ENCODE data around the gene STARD3. TPM values are rescaled to one million over a fixed set of nuclear protein-coding genes. Genes with fewer than 3 reads are reported as not detected.
A peak's percentile ranks its signal among the peaks of the same experiment; 100 is the strongest.

STARD3 gene
- polyA plus RNA-seq, 2 of the 4 experiments (the other 2 are of a cell fraction): 54.6 to 56.0 TPM

DNA sequence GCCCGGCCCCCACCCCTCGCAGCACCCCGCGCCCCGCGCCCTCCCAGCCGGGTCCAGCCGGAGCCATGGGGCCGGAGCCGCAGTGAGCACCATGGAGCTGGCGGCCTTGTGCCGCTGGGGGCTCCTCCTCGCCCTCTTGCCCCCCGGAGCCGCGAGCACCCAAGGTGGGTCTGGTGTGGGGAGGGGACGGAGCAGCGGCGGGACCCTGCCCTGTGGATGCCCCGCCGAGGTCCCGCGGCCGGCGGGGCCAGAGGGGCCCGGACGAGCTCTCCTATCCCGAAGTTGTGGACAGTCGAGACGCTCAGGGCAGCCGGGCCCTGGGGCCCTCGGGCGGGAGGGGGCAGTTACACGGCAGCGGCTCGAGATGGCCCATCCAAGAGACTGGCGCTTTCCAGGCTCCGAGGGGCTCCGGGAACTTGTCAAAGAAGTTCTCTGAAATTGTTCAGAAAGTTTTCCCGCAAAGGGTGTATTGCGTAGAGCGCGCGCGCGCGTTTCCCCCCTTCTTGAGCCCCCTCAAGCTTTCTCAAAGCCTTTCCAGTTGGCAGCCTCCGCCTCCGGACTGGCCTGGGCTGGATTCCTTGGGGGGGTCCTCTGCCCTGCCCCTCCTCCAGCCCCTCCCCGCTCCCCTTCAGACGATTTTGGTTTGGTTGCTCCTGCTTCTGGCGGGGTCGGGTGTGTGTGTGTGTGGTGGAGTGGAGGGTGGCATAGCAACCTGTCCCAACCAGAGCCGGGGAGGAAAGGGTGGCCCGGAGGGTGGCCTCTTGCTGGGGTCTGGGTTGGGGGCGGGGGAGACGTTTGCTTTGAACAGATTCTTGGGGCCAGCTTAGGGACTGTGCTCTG is 63.4 kb downstream of the STARD3 start:
- POLR2A ChIA-PET: interaction anchor here (0.8 to 2.7 kb wide), 11 partner anchors 8 to 48 kb away, joined by 3 to 60 read pairs (median 4); partner anchors contain the start of genes MIEN1 and PGAP3
- Histone ChIP-seq H3K4me1 (peaks cover 59% of the 10 kb centered on the region), H3K4me2 (peak overlapping the region; percentile 81), H3K9me3 (no peaks in the 10 kb centered on the region), H3K27ac (peak overlapping the region; percentile 79 to 97), H3K4me3 (peak overlapping the region; percentile 78)
- FAIRE-seq (no peak), ATAC-seq (peak; percentile 51 to 62), DNase-seq (ENCODE audit: low read depth in 1 of 2, low spot score in 1 of 2) (peak in 1 of 2 experiments; percentile 66)
- CTCF ChIA-PET: interaction anchor here (0.6 to 50.7 kb wide), 16 partner anchors 8 to 63 kb away, joined by 3 to 1391 read pairs (median 6); partner anchors contain the start of genes MIEN1, PGAP3, PNMT and PPP1R1B
- TF ChIP-seq PHF8 (IDR thresholded peaks at IDR 0.05; ENCODE audit: borderline replicate concordance, low read depth) (peak; percentile 39; the same call in 1 of the 2 replicates), HDAC2 (IDR thresholded peaks at IDR 0.05) (no peak), TFCP2L1 (CRISPR knock-in tag; IDR thresholded peaks at IDR 0.05) (no peak), MAFK (IDR thresholded peaks at IDR 0.05; ENCODE audit: partially characterized antibody) (no peak), CBX2 (IDR thresholded peaks at IDR 0.05; ENCODE audit: borderline replicate concordance, low read depth) (no peak), MYC (IDR thresholded peaks at IDR 0.05; ENCODE audit: borderline replicate concordance, low read length) (no peak), JUNB (IDR thresholded peaks at IDR 0.05) (no peak), HOXB13 (CRISPR knock-in tag; IDR thresholded peaks at IDR 0.05; ENCODE audit: low read depth) (no peak), SREBF2 (IDR thresholded peaks at IDR 0.05) (no peak), MAZ (IDR thresholded peaks at IDR 0.05; ENCODE audit: borderline replicate concordance, low read depth, low read length) (no peak), FOSB (CRISPR knock-in tag; IDR thresholded peaks at IDR 0.05) (0 out of 2 replicates have a peak, but pooled peaks have one; percentile 50), CBX8 (IDR thresholded peaks at IDR 0.05) (no peak), JUN (IDR thresholded peaks at IDR 0.05) (peak in 1 of 2 experiments; percentile 75; a peak in 2 of 5 replicates), ESRRA (IDR thresholded peaks at IDR 0.05; ENCODE audit: borderline replicate concordance, low read length) (no peak)
- TF ChIP-seq, protein P1, sequence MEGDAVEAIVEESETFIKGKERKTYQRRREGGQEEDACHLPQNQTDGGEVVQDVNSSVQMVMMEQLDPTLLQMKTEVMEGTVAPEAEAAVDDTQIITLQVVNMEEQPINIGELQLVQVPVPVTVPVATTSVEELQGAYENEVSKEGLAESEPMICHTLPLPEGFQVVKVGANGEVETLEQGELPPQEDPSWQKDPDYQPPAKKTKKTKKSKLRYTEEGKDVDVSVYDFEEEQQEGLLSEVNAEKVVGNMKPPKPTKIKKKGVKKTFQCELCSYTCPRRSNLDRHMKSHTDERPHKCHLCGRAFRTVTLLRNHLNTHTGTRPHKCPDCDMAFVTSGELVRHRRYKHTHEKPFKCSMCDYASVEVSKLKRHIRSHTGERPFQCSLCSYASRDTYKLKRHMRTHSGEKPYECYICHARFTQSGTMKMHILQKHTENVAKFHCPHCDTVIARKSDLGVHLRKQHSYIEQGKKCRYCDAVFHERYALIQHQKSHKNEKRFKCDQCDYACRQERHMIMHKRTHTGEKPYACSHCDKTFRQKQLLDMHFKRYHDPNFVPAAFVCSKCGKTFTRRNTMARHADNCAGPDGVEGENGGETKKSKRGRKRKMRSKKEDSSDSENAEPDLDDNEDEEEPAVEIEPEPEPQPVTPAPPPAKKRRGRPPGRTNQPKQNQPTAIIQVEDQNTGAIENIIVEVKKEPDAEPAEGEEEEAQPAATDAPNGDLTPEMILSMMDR (IDR thresholded peaks at IDR 0.05): no peak
- TF ChIP-seq, protein P2, sequence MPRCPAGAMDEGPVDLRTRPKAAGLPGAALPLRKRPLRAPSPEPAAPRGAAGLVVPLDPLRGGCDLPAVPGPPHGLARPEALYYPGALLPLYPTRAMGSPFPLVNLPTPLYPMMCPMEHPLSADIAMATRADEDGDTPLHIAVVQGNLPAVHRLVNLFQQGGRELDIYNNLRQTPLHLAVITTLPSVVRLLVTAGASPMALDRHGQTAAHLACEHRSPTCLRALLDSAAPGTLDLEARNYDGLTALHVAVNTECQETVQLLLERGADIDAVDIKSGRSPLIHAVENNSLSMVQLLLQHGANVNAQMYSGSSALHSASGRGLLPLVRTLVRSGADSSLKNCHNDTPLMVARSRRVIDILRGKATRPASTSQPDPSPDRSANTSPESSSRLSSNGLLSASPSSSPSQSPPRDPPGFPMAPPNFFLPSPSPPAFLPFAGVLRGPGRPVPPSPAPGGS (IDR thresholded peaks at IDR 0.05): 0 out of 3 replicates have a peak, but pooled peaks have one; percentile 8
- TF ChIP-seq, protein P3, sequence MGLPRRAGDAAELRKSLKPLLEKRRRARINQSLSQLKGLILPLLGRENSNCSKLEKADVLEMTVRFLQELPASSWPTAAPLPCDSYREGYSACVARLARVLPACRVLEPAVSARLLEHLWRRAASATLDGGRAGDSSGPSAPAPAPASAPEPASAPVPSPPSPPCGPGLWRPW (IDR thresholded peaks at IDR 0.05): no peak
- WGBS (ENCODE audit: missing lambda C conversion rate): 7% methylated on average over 24 of the region's 57 CpGs

DNA sequence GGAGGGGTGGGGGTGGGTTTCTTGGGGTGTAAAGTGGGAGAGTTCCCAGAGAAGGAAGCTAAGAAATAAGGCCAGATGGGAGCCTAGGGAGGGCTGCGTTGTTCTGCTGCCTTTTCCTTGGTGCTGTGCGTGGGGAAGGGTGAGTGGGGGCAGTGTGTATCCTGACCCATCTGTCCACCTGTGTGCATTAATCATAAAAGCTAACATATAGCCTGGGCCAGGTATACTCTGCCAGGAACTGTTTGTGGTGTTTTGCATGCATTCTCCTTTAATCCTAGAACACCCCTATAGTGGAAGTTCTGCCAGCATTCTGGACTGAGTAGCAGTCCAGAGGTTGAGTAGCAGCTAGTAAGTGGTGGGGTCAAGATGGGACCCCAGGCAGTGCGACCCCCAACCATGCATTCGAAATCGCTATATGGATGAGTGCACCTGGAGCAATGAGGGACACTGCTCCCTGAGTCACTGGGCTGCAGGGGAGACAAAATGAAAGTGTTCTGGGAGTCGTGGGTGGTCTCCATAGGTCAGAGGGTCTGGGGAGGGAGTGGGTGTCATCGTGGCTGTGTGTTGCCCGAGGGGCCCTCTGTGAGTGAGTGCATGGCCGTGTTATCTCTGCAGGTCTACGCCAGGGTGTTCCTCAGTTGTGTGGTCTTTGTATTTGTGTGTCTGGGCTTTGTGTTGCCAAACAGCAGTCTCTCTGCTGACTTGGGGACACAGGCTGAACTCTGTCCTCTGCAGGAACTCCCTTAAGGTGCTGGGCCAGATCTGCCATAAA is 64.3 kb downstream of the STARD3 start:
- TF ChIP-seq CBX8 (IDR thresholded peaks at IDR 0.05): no peak
- no peaks in the 10 kb centered on the region for H3K9me3 ChIP-seq
- peak overlapping the region; percentile 81 for H3K4me2 ChIP-seq
- CTCF ChIA-PET: interaction anchor here (0.6 to 50.7 kb wide), 12 partner anchors 9 to 129 kb away, joined by 3 to 1391 read pairs (median 8); partner anchors contain the start of genes MIEN1, PNMT, PPP1R1B and STARD3
- FAIRE-seq (no peak), ATAC-seq (peak in 1 of 2 experiments; percentile 8; a peak in 2 of 6 replicates), DNase-seq (ENCODE audit: low read depth in 1 of 2, low spot score in 1 of 2) (peak; percentile 36 to 65)
- peak overlapping the region; percentile 79 to 97 for H3K27ac ChIP-seq
- peak overlapping the region; percentile 78 for H3K4me3 ChIP-seq
- WGBS (ENCODE audit: missing lambda C conversion rate): 61% methylated on average over 10 of the region's 10 CpGs
- POLR2A ChIA-PET: interaction anchor here (2.6 to 2.7 kb wide), 2 partner anchors 13 to 29 kb away, joined by 42 to 60 read pairs; partner anchors contain the start of genes MIEN1 and PGAP3
- peaks cover 64% of the 10 kb centered on the region for H3K4me1 ChIP-seq
